Activated CD4-positive, alpha-beta T cell treated with anti-CD3 and anti-CD28 coated beads, Interleukin-2, amount 10 ng/mL, durations not matched to agents 7 days and 5 days (primary cell): Measurements from ENCODE around the gene ANKRD1. TPM values are rescaled to one million over a fixed set of nuclear protein-coding genes. Genes with fewer than 3 reads are reported as not detected.

ENCODE experiments used
- total RNA-seq, 2 experiments: library from RNA; stranded (reverse); gene quantifications; one replicate each; pipeline ENCODE4 v1.2.3, GENCODE V29; 2021

Gene ANKRD1
- total RNA-seq, 2 experiments from 2014 or later: not detected

Other genes starting within 250 kb of the ANKRD1 start
- not detected for gene HTR7, start 63.0 kb downstream of the ANKRD1 start, total RNA-seq
- gene RPP30, start 49.1 kb downstream of the ANKRD1 start, total RNA-seq: 10 to 100 TPM; 48.9 to 60.2 TPM